ENCODE data around the gene HK3.

HK3 gene

DNA sequence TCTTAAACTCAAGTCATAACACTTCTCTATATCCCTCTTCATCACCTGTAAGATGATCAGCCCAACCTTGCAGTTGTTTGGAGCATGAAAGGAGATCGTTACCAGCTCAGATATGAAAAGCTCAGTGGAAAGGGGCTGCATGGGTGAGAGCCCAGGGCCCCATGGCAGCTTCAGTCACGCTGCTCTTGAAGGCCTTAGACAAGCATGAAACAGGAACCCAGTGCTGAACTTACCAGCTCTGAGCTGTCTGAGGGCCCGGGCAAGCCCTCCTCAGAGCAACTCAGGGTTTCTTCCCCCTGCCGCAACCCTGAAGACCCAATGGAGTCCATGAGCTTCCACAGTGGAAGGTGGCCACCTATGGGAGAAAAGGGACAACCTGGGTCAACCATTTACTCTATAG is 3.3 kb downstream of the HK3 start:
- intact Hi-C loops (cut with DNase I; ENCODE audit: low total_unique reads) = no loop called here
- no peaks in the 10 kb centered on the region for H3K36me3 ChIP-seq
- TF ChIP-seq, protein P1, sequence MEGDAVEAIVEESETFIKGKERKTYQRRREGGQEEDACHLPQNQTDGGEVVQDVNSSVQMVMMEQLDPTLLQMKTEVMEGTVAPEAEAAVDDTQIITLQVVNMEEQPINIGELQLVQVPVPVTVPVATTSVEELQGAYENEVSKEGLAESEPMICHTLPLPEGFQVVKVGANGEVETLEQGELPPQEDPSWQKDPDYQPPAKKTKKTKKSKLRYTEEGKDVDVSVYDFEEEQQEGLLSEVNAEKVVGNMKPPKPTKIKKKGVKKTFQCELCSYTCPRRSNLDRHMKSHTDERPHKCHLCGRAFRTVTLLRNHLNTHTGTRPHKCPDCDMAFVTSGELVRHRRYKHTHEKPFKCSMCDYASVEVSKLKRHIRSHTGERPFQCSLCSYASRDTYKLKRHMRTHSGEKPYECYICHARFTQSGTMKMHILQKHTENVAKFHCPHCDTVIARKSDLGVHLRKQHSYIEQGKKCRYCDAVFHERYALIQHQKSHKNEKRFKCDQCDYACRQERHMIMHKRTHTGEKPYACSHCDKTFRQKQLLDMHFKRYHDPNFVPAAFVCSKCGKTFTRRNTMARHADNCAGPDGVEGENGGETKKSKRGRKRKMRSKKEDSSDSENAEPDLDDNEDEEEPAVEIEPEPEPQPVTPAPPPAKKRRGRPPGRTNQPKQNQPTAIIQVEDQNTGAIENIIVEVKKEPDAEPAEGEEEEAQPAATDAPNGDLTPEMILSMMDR (IDR thresholded peaks at IDR 0.05) = no peak
- H3K4me3 ChIP-seq = no peak overlapping the region
- no peaks in the 10 kb centered on the region for H3K9me3 ChIP-seq
- no peaks in the 10 kb centered on the region for H3K4me1 ChIP-seq
- H3K27ac ChIP-seq = no peak overlapping the region
- H3K27me3 ChIP-seq = peaks cover 0 to 2% of the 10 kb centered on the region in 2 donors
- no peak for DNase-seq

DNA sequence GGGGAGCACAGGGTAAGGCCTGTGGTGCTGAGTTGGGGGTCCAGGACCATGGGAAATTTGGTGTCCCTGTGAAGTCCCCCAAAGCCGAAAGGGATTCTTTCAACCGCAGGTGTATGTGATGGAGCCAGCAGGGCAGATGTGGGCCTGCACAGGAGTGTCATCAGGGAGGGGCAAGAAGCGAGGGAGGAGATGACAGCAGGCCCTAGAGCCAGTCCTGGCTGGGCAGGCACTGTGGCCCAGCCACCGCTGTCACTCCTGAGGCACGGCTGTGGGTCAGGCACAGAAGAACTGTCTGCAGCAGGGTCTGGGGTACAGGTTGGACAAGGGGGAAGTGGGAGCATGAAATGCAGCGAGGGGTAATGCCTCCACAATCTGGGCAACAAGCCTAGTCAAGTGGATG is 4.8 kb downstream of the HK3 start:
- peaks cover 0 to 5% of the 10 kb centered on the region in 2 donors for H3K27me3 ChIP-seq
- intact Hi-C loops (cut with DNase I; ENCODE audit: low total_unique reads) = no loop called here
- H3K9me3 ChIP-seq = no peaks in the 10 kb centered on the region
- no peaks in the 10 kb centered on the region for H3K4me1 ChIP-seq
- TF ChIP-seq, protein P1 (IDR thresholded peaks at IDR 0.05) = no peak
- H3K36me3 ChIP-seq = no peaks in the 10 kb centered on the region
- no peak overlapping the region for H3K27ac ChIP-seq
- no peak overlapping the region for H3K4me3 ChIP-seq
- DNase-seq = no peak

DNA sequence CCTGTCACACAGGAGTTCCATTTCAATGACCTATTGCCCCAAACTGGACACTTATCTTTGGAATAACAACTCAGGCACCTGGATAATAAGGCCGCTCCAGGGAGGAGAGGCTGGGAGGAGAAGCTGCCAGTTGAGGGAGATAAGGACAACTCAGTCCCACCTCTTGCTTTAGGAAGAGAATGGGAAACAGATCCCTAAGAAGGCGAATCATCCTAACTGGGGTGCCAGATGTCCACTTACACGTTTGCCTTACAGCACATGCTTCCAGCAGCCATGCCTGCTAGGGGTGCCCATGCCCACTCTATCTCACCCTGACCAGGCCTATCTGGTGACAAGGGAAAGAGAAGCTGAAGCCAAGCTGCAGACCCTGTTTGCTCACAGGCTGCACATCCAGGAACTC is 6.5 kb downstream of the HK3 start:
- TF ChIP-seq, protein P1 (IDR thresholded peaks at IDR 0.05) = no peak
- no peak overlapping the region for H3K27ac ChIP-seq
- H3K27me3 ChIP-seq = peaks cover 0 to 5% of the 10 kb centered on the region in 2 donors
- H3K4me3 ChIP-seq = no peak overlapping the region
- H3K4me1 ChIP-seq = no peaks in the 10 kb centered on the region
- DNase-seq = no peak
- no peaks in the 10 kb centered on the region for H3K9me3 ChIP-seq
- H3K36me3 ChIP-seq = no peaks in the 10 kb centered on the region
- intact Hi-C loops (cut with DNase I; ENCODE audit: low total_unique reads) = no loop called here

DNA sequence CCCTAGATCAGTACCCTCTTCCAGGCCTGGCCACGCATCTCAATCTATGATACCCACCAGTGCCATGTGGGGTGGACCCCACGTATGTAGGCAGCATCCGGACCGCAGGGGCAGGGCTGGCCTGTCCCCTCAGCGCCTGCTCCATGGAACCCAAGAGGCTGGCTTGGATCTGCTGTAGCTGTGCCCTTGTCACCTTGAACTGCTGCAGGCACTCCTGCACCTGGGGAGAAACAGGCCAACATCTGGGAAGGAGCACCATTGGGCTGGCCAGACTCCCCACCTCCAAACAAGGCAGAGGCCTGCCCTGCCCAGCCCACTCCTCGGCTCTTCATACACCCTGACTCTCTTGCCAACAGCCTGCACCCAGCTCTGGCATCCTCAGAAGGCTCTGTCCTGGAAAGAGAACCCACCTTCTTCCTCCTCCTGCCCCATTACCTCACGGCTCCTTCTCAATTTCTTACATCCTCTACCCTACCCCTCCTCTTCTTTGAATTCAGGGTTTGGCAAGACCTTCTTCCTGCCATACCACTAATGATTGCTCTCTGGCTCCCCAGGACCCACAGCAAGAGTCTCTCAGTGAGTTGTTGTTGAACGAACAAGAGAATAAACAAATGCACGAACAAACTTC is 7.7 kb downstream of the HK3 start:
- DNase-seq = no peak
- H3K27me3 ChIP-seq = peaks cover 0 to 5% of the 10 kb centered on the region in 2 donors
- no peak overlapping the region for H3K27ac ChIP-seq
- intact Hi-C loops (cut with DNase I; ENCODE audit: low total_unique reads) = no loop called here
- no peaks in the 10 kb centered on the region for H3K4me1 ChIP-seq
- TF ChIP-seq, protein P1 (IDR thresholded peaks at IDR 0.05) = no peak
- no peaks in the 10 kb centered on the region for H3K36me3 ChIP-seq
- H3K9me3 ChIP-seq = no peaks in the 10 kb centered on the region
- H3K4me3 ChIP-seq = no peak overlapping the region

DNA sequence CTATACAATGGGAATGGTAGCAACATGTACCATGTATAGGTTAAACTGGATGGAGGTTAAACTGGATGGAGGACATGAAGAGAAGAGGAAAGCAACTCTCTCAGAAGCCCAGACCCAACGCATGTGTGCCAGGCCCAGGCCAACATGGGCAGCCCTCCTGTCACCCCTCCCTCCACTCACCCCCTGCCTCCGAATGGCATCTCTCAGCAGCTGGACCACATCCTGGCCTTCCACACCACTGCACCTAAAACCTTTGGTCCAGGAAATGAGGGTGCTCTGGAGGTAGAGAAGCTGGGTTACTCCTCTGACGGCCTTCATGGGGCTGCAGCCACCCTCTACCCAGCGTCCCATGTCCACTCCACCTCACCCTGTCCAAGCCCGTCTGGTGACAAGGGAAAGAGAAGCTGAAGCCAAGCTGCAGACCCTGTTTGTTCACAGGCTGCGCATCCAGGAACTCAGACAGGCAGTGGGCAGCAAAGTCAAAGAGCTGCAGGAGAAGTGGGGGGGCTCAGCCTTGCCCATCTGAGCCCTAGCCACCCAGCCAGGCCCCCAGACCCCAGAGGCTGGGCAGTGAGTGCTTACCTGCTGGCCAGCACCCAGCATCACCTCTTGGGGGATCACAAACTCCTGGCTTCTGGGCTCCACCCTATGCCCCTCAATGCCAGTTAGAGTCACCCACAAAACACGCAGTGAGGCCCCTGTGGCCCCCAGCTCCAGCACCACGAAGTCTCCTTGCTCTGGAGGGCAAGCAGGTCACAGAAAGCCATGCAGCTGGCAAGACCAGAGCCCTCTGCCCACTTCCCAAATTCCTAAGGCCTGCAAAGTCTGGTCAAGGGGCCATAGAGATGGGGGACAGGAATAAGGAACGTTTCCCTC is 8.5 kb downstream of the HK3 start:
- Histone ChIP-seq H3K36me3 (no peaks in the 10 kb centered on the region), H3K4me3 (no peak overlapping the region), H3K27me3 (peaks cover 0 to 5% of the 10 kb centered on the region in 2 donors), H3K27ac (no peak overlapping the region), H3K4me1 (no peaks in the 10 kb centered on the region), H3K9me3 (no peaks in the 10 kb centered on the region)
- intact Hi-C loops (cut with DNase I; ENCODE audit: low total_unique reads) = no loop called here
- TF ChIP-seq, protein P1 (IDR thresholded peaks at IDR 0.05) = no peak
- no peak for DNase-seq

Data from tibial artery (tissue), 4 donors.